Cardiac muscle cell (in vitro differentiated cells and primary cell): ENCODE results near the gene CEL. TPM values are rescaled to one million over a fixed set of nuclear protein-coding genes. Genes with fewer than 3 reads are reported as not detected.
"Not testable (repeated sequence)": the region's sequence is repeated elsewhere in the genome, so short reads cannot be mapped to it uniquely, and the experiment has no call there.

Experiments
- DNase-seq, 2 donors: peaks; one replicate each; pipeline versions ENCODE4 v3.0.0 to v3.0.0-alpha.2; 2010 to 2017; ENCODE audit warnings: low read depth in 1 of 2, low spot score in 1 of 2
- H3K27ac ChIP-seq: fragments of 200-600 bp; sonication (generic); 2 replicates; pipeline ENCODE4 v1.5.1; 2016
- H3K27me3 ChIP-seq: fragments of 200-600 bp; sonication (generic); 2 replicates; pipeline ENCODE4 v1.6.0; 2016; ENCODE audit warnings: control low read depth
- H3K36me3 ChIP-seq: fragments of 200-600 bp; sonication (generic); 2 replicates; pipeline ENCODE4 v1.5.1; 2016; ENCODE audit warnings: control low read depth
- H3K4me1 ChIP-seq: fragments of 200-600 bp; sonication (generic); 2 replicates; pipeline ENCODE4 v1.8.1; 2017; ENCODE audit warnings: low read depth, mild to moderate bottlenecking, mixed run types
- H3K4me3 ChIP-seq: fragments of 200-600 bp; sonication (generic); 2 replicates; pipeline ENCODE4 v1.5.1; 2016; ENCODE audit warnings: mild to moderate bottlenecking
- H3K9me3 ChIP-seq: fragments of 200-600 bp; sonication (generic); 2 replicates; pipeline ENCODE4 v1.5.1; 2017; ENCODE audit warnings: low read depth, mild to moderate bottlenecking, control low read depth
- CTCF ChIP-seq: IDR thresholded peaks from 2 replicates; pipeline ENCODE4 v1.5.1; 2012; ENCODE audit warnings: low read depth, mild to moderate bottlenecking, low read length
- polyA plus RNA-seq: library from polyadenylated mRNA; unstranded; fragments of >200 nt; fragmentation: Nextera tagmentation; extraction: Ambion mirVana; gene quantifications from 2 replicates; pipeline ENCODE4 v1.2.1, GENCODE V29; 2016
- total RNA-seq: library from RNA; depleted of rRNA; stranded (reverse); fragments of >200 nt; gene quantifications from 2 replicates; pipeline ENCODE4 v1.2.3, GENCODE V29; 2016

Gene CEL
- total and polyA plus RNA-seq, 2 experiments from 2014 or later, result 0.73 to 1.1 TPM

DNA sequence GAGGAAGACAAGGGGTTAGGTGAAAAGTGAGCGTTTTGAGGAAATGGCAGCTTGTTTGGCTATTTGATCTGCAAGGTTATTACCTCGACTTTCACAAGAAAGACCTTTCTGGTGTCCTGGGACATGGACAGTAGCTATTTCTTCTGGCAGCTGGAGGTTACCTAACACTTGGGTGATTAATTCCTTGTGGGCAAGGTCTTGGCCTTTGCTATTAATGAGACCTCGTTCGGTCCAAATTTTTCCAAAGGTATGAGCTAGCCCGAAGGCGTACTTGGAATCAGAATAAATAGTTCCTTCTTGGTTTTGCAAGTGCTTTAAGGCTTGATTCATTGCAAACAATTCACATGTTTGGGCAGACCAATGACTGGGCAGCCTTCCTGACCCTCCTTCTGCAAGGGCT, 26.1 kb upstream of the CEL start:
- H3K9me3 ChIP-seq, result no peaks in the 10 kb centered on the region
- DNase-seq, result no peak
- H3K4me3 ChIP-seq, result no peak overlapping the region
- no peak overlapping the region for H3K27ac ChIP-seq
- H3K4me1 ChIP-seq, result peaks cover 7% of the 10 kb centered on the region
- no peak for TF ChIP-seq CTCF
- no peaks in the 10 kb centered on the region for H3K27me3 ChIP-seq
- no peaks in the 10 kb centered on the region for H3K36me3 ChIP-seq

GRCh38 chr9:133037775-133038515, 23.8 kb upstream of the CEL start:
- Histone ChIP-seq H3K9me3 (no peaks in the 10 kb centered on the region), H3K27me3 (no peaks in the 10 kb centered on the region), H3K4me1 (no peaks in the 10 kb centered on the region), H3K27ac (no peak overlapping the region), H3K4me3 (no peak overlapping the region), H3K36me3 (peaks cover 6% of the 10 kb centered on the region)
- no peak for TF ChIP-seq CTCF
- no peak for DNase-seq

DNA sequence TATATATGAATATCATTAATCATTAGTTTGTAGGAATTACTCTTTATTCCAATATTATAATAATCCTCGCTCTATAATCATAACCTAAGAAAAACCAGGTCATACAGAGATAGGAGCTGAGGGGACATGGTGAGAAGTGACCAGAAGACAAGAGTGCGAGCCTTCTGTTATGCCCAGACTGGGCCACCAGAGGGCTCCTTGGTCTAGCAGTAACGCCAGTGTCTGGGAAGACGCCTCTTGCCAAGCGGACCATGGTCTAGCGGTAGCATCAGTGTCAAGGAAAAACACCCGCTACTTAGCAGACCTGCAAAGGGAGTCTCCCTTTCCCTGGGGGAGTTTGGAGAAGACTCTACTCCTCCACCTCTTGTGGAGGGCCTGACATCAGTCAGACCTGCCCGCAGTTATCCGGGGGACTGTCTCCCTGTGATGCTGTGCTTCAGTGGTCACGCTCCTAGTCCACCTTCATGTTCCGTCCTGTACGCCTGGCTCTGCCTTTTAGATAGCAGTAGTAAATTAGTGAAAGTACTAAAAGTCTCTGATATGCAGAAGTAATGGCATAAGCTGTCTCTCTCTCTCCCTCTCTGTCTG, 20.8 kb upstream of the CEL start:
- TF ChIP-seq CTCF, result peak; percentile 53
- peaks cover 26% of the 10 kb centered on the region for H3K36me3 ChIP-seq
- DNase-seq, result peak; percentile 38 to 48

DNA sequence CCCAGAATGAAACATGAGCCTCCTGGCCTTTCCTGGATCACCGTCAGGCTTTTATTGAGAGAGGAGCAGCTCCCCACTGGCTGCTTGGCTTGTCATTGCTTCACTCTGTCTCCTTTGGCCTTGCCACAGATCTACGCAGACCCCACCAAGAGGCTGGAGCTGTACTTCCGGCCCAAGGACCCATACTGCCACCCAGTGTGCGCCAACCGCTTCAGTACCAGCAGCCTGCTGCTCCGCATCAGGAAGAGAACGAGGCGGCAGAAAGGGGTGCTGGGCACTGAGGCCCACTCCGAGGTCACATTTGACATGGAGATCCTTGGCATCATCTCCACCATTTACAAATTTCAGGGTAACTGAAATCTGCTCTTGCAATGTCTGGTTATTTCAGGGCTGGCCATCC, 19.8 kb upstream of the CEL start:
- no peak for DNase-seq
- Histone ChIP-seq H3K27ac (no peak overlapping the region), H3K4me3 (no peak overlapping the region), H3K36me3 (peaks cover 30% of the 10 kb centered on the region), H3K9me3 (no peaks in the 10 kb centered on the region), H3K27me3 (no peaks in the 10 kb centered on the region), H3K4me1 (no peaks in the 10 kb centered on the region)
- no peak for TF ChIP-seq CTCF

More for the DNA sequence above, 20.8 kb upstream of the CEL start:
- H3K9me3 ChIP-seq, H3K27me3 ChIP-seq, H3K4me1 ChIP-seq, H3K27ac ChIP-seq, H3K4me3 ChIP-seq: not testable (repeated sequence)

GRCh38 chr9:133042676-133043075, 19.1 kb upstream of the CEL start:
- Histone ChIP-seq H3K4me1 (no peaks in the 10 kb centered on the region), H3K36me3 (peaks cover 33% of the 10 kb centered on the region), H3K9me3 (no peaks in the 10 kb centered on the region), H3K27me3 (no peaks in the 10 kb centered on the region), H3K27ac (no peak overlapping the region), H3K4me3 (no peak overlapping the region)
- no peak for DNase-seq
- no peak for TF ChIP-seq CTCF
